Measurements from ENCODE around the gene TXNDC17.

DNA sequence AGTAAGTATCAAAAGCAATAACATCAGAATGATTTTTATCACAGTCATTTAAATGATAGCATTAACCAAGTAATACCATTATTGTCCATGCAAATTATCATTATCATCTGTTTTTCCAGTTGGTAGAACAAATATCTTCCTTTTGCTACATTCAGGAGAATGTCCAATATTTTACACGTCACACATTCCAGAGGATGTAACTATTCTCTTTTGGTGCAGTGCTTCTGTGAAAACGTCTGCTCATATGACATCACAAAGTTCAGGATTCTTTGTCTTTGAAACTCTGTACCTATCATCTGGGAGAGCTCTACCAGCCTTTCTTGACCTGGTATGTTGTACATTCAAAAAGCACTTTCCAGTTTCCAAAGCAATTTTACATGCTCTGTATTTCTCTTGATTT lies 44.3 kb upstream of the TXNDC17 start:
- TF ChIP-seq CTCF (IDR thresholded peaks at IDR 0.05), result no peak
- TF ChIP-seq EP300 (IDR thresholded peaks at IDR 0.05), result no peak

Measured in sigmoid colon (tissue), 4 donors.